ENCODE results near the gene NR2C2. TPM values are rescaled to one million over a fixed set of nuclear protein-coding genes. Genes with fewer than 3 reads are reported as not detected.

The NR2C2 gene
- total RNA-seq, 6 experiments from 2014 or later = 10.8 to 18.6 (median 12.2) TPM

DNA sequence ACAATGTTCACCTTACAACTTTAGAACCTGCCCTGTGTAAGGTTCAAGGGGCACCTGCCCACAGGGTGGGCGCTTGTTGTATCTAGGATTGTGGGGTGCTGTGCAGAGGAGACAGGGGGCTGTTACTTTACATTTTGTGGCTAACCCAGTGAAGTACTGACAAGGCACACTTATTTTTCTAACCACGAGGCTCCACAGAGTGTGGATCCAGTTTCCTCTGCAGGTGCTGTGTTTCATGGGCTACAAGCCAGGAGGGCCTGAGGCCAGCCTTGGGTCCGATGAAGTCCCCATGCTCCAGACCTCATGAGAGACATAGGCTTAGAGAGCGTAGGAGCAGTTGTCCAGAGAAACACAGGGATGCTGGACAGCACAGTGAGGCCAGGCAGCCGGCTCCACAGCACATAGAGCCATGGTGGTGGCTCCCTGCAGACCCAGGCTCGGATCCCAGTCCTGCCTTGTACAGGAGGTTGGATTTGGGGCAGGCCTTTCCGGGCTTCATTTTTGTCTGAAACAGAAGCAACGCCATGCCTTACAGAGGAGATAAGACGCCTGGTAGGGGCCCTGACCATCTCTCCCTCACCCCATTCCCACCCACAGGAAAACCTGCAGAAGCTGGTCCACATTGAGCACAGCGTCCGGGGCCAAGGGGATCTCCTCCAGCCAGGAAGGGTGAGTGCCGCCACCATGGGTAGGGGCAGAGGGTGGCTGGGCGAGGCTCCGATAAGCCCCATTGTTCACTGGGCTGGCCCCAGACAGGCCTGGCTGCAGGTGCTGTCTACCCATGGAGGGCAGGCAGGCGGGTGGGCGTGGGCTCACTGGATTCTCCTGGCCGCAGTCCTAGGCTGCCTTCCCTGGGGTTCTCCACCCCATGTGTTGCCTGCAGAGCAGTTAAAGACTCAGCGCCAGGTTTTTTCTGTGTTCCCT lies 40.1 kb upstream of the NR2C2 start:
- intact Hi-C loops (cut with DNase I) = no loop called here
- Histone ChIP-seq H3K27ac (no peak overlapping the region), H3K4me3 (no peak overlapping the region), H3K9me3 (no peaks in the 10 kb centered on the region), H3K36me3 (no peaks in the 10 kb centered on the region), H3K4me1 (peaks cover 0 to 4% (median 0%) of the 10 kb centered on the region in 4 donors), H3K27me3 (no peaks in the 10 kb centered on the region)
- ATAC-seq = peak in 2 of 4 donors; percentile 14 to 28
- 70% methylated on average over 2 of the region's 18 CpGs for WGBS (ENCODE audit: insufficient coverage, low coverage, low lambda C conversion rate, missing lambda C conversion rate)
- TF ChIP-seq, protein P1, sequence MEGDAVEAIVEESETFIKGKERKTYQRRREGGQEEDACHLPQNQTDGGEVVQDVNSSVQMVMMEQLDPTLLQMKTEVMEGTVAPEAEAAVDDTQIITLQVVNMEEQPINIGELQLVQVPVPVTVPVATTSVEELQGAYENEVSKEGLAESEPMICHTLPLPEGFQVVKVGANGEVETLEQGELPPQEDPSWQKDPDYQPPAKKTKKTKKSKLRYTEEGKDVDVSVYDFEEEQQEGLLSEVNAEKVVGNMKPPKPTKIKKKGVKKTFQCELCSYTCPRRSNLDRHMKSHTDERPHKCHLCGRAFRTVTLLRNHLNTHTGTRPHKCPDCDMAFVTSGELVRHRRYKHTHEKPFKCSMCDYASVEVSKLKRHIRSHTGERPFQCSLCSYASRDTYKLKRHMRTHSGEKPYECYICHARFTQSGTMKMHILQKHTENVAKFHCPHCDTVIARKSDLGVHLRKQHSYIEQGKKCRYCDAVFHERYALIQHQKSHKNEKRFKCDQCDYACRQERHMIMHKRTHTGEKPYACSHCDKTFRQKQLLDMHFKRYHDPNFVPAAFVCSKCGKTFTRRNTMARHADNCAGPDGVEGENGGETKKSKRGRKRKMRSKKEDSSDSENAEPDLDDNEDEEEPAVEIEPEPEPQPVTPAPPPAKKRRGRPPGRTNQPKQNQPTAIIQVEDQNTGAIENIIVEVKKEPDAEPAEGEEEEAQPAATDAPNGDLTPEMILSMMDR (IDR thresholded peaks at IDR 0.05) = no peak
- no peak for TF ChIP-seq POLR2A (IDR thresholded peaks at IDR 0.05)
- peak in 1 of 3 donors; percentile 15 for DNase-seq

DNA sequence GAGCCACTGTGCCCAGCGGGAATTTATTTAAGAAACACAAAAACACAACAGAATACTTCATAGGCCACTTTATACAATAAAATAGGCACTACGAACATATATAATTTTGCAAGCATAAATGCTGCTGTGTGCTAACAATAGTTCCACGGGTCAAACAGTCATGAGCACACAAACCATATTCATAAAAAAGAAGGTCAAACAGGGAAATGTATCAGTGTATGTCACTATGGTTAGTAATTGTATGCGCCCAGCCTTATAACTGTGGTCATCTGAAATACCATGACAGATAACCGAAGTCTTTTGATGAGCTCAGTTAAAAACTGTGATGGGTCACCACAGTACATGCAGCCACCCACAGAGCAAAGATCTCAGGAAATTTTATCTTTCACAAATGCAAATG lies 38.1 kb upstream of the NR2C2 start:
- intact Hi-C loops (cut with DNase I) = no loop called here
- H3K4me1 ChIP-seq = peaks cover 0 to 2% (median under 1%) of the 10 kb centered on the region in 4 donors
- H3K9me3 ChIP-seq = no peaks in the 10 kb centered on the region
- H3K4me3 ChIP-seq = no peak overlapping the region
- ATAC-seq (no peak), DNase-seq (no peak)
- no peaks in the 10 kb centered on the region for H3K36me3 ChIP-seq
- H3K27ac ChIP-seq = no peak overlapping the region
- TF ChIP-seq, protein P1 (IDR thresholded peaks at IDR 0.05) = no peak
- TF ChIP-seq POLR2A (IDR thresholded peaks at IDR 0.05) = no peak
- no peaks in the 10 kb centered on the region for H3K27me3 ChIP-seq
- WGBS (ENCODE audit: insufficient coverage, low coverage, low lambda C conversion rate, missing lambda C conversion rate) = 77% methylated on average over 5 of the region's 5 CpGs

DNA sequence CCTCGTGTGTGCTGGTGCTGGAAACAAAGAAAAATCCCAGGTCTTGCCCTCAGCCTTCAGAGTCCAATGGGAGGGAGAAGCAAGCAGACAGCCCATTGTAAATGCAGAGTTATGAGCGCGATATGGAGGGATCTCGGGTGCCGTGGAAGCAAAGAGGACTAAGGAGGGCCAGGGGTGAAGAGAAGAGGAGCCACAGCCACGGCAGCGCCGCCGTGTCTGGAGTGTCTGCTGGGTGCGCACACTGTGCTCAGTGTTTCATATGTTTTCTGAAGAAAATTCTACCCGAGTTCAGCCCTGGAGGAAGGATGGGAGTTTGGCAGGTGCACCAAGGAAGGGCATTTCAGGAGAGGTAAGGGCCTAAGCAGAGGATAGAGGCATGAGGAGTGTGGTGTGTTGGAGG lies 35.7 kb upstream of the NR2C2 start:
- ATAC-seq (no peak), DNase-seq (no peak)
- Histone ChIP-seq H3K4me1 (peaks cover 0 to 13% (median 6%) of the 10 kb centered on the region in 4 donors), H3K4me3 (no peak overlapping the region), H3K27me3 (no peaks in the 10 kb centered on the region), H3K27ac (no peak overlapping the region), H3K36me3 (no peaks in the 10 kb centered on the region), H3K9me3 (no peaks in the 10 kb centered on the region)
- intact Hi-C loops (cut with DNase I) = loop anchor here (10.0 kb wide), 3 partner anchors 47 to 237 kb away; partner anchors contain the start of gene C3orf20 (in 1 of the 2)
- WGBS (ENCODE audit: insufficient coverage, low coverage, low lambda C conversion rate, missing lambda C conversion rate) = 82% methylated on average over 3 of the region's 11 CpGs
- TF ChIP-seq, protein P1 (IDR thresholded peaks at IDR 0.05) = no peak
- no peak for TF ChIP-seq POLR2A (IDR thresholded peaks at IDR 0.05)

DNA sequence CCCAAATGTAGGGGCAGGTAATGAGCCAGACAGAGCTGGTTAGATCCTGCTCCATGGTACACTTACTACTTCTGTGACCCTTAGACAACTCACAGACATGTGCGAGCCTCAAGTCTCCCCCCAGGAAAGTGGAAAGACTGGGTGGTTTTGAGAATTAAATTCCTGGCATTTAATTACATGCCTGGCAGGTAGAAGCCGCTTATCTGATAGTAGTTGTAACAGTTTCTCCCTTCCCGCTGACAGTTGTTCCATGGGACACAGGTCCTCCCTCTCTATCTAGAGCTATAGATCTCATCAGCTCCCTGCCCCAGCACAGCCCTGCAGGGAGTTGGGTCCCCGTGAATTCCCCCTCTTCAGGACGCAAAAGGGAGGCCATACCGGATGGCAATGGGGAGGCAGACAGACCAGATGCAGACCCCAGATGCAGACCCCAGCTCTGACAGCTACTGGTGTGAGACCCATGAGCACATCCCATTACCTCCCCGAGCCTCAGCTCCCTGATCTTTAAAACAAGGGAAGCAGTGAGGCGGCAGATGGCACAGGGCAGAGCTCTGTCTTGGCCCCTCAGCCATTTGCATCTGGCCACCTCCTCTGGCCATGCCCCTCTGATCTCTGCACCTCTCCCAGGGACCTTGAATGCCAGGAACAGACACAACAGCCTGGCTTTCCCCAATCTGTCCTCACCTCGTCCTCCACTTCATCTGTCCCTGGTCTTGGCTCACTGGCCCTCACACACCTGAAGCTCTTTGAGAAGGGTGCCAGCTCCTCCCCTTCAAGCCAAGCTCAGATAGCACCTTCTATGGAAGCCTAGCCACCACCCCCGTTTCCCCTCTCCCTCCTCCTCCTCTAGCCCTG lies 34.1 kb upstream of the NR2C2 start:
- DNase-seq (peak in 1 of 3 donors; percentile 37), ATAC-seq (no peak)
- Histone ChIP-seq H3K36me3 (no peaks in the 10 kb centered on the region), H3K4me3 (no peak overlapping the region), H3K27me3 (no peaks in the 10 kb centered on the region), H3K27ac (no peak overlapping the region), H3K9me3 (no peaks in the 10 kb centered on the region), H3K4me1 (peaks cover 0 to 13% (median 6%) of the 10 kb centered on the region in 4 donors)
- TF ChIP-seq, protein P1 (IDR thresholded peaks at IDR 0.05) = no peak
- TF ChIP-seq POLR2A (IDR thresholded peaks at IDR 0.05) = no peak
- intact Hi-C loops (cut with DNase I) = loop anchor here (10.0 kb wide), 3 partner anchors 48 to 238 kb away; partner anchors contain the start of gene C3orf20 (in 1 of the 2)
- 85% methylated on average over 6 of the region's 10 CpGs for WGBS (ENCODE audit: insufficient coverage, low coverage, low lambda C conversion rate, missing lambda C conversion rate)
